ENCODE data around the gene PAAF1. TPM values are rescaled to one million over a fixed set of nuclear protein-coding genes. Genes with fewer than 3 reads are reported as not detected.

Gene PAAF1
- polyA plus RNA-seq, 4 donors, result 29.6 to 36.5 (median 34.7) TPM

- DNase-seq (ENCODE audit: low read depth in 4 of 4, low spot score in 3 of 4), result no peak
These were observed 67.3 kb downstream of the PAAF1 start for GRCh38 chr11:73944085-73944484.

GRCh38 chr11:73944901-73945300 lies 68.1 kb downstream of the PAAF1 start:
- no peak for DNase-seq (ENCODE audit: low read depth in 4 of 4, low spot score in 3 of 4)

- DNase-seq (ENCODE audit: low read depth in 4 of 4, low spot score in 3 of 4), result no peak
These were observed 68.6 kb downstream of the PAAF1 start for GRCh38 chr11:73945396-73945795.

GRCh38 chr11:73946798-73947458 lies 70.1 kb downstream of the PAAF1 start:
- no peak for DNase-seq (ENCODE audit: low read depth in 4 of 4, low spot score in 3 of 4)

- DNase-seq (ENCODE audit: low read depth in 4 of 4, low spot score in 3 of 4), result no peak
These were observed 72.4 kb downstream of the PAAF1 start for GRCh38 chr11:73949246-73949645.

GRCh38 chr11:73949912-73950311 lies 73.1 kb downstream of the PAAF1 start:
- DNase-seq (ENCODE audit: low read depth in 4 of 4, low spot score in 3 of 4), result no peak

GRCh38 chr11:73950869-73951710 lies 74.3 kb downstream of the PAAF1 start, which contains the start of gene DNAJB13:
Gene DNAJB13 (plus strand): TSS chr11:73951026. CDS start chr11:73951070, 44 bp downstream.
- DNase-seq (ENCODE audit: low read depth in 4 of 4, low spot score in 3 of 4), result peak in 2 of 4 donors; percentile 29 to 33

- no peak for DNase-seq (ENCODE audit: low read depth in 4 of 4, low spot score in 3 of 4)
These were observed 75.0 kb downstream of the PAAF1 start for GRCh38 chr11:73951797-73952196.

GRCh38 chr11:73956876-73957653 lies 80.3 kb downstream of the PAAF1 start:
- DNase-seq (ENCODE audit: low read depth in 4 of 4, low spot score in 3 of 4), result no peak

- no peak for DNase-seq (ENCODE audit: low read depth in 4 of 4, low spot score in 3 of 4)
These were observed 81.0 kb downstream of the PAAF1 start for GRCh38 chr11:73957654-73958361.

- no peak for DNase-seq (ENCODE audit: low read depth in 4 of 4, low spot score in 3 of 4)
These were observed 81.8 kb downstream of the PAAF1 start for GRCh38 chr11:73958521-73959141.

- DNase-seq (ENCODE audit: low read depth in 4 of 4, low spot score in 3 of 4), result no peak
These were observed 84.5 kb downstream of the PAAF1 start for GRCh38 chr11:73961321-73961720.

GRCh38 chr11:73962101-73962705 lies 85.4 kb downstream of the PAAF1 start:
- no peak for DNase-seq (ENCODE audit: low read depth in 4 of 4, low spot score in 3 of 4)

GRCh38 chr11:73963861-73964260 lies 87.1 kb downstream of the PAAF1 start:
- no peak for DNase-seq (ENCODE audit: low read depth in 4 of 4, low spot score in 3 of 4)

GRCh38 chr11:73965076-73965763 lies 88.4 kb downstream of the PAAF1 start:
- no peak for DNase-seq (ENCODE audit: low read depth in 4 of 4, low spot score in 3 of 4)

- no peak for DNase-seq (ENCODE audit: low read depth in 4 of 4, low spot score in 3 of 4)
These were observed 88.9 kb downstream of the PAAF1 start for GRCh38 chr11:73965764-73966121.

- no peak for DNase-seq (ENCODE audit: low read depth in 4 of 4, low spot score in 3 of 4)
These were observed 91.7 kb downstream of the PAAF1 start for GRCh38 chr11:73968356-73968966.

- no peak for DNase-seq (ENCODE audit: low read depth in 4 of 4, low spot score in 3 of 4)
These were observed 92.3 kb downstream of the PAAF1 start for GRCh38 chr11:73969091-73969490.

Measured in right renal pelvis (tissue), 4 donors.